ENCODE data around the gene SPART.
"Not testable (repeated sequence)": the region's sequence is repeated elsewhere in the genome, so short reads cannot be mapped to it uniquely, and the experiment has no call there.

SPART gene

GRCh38 chr13:36353001-36353400 is 6.8 kb upstream of the SPART start:
- no peak for DNase-seq (ENCODE audit: low read depth in 2 of 2)

- DNase-seq (ENCODE audit: low read depth in 2 of 2): no peak
Observed at GRCh38 chr13:36352350-36352749, 6.2 kb upstream of the SPART start.

DNA sequence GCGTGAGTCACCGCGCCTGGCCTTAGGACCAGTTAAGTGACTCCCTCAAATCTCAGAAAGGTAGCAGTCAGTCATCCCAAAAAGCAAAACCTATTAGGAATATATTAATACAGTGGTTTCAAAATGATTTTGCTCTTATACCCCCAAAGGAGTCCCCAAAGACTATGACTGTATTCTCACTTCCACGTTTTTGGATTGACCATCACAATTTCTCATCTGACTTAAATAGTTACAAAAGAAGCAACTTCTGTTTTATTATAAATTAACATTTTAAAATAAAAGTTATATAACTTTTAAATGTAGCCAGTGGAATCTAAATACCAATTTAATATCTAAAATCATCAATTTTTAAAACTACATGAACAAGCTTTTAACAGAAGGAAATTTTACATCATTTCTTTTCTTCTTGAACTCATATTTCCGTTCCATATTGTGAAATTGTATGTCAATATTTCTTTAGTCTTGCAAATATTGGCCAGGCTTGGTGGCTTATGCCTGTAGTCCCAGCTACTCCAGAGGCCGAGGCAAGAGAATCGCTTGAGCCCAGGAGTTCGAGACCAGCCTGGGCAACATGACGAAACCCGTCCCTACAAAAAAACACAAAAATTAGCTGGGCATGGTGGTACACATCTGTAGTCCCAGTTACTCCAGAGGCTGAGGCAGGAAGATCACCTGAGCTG is 1.5 kb upstream of the SPART start:
- no peak for DNase-seq (ENCODE audit: low read depth in 2 of 2)

DNA sequence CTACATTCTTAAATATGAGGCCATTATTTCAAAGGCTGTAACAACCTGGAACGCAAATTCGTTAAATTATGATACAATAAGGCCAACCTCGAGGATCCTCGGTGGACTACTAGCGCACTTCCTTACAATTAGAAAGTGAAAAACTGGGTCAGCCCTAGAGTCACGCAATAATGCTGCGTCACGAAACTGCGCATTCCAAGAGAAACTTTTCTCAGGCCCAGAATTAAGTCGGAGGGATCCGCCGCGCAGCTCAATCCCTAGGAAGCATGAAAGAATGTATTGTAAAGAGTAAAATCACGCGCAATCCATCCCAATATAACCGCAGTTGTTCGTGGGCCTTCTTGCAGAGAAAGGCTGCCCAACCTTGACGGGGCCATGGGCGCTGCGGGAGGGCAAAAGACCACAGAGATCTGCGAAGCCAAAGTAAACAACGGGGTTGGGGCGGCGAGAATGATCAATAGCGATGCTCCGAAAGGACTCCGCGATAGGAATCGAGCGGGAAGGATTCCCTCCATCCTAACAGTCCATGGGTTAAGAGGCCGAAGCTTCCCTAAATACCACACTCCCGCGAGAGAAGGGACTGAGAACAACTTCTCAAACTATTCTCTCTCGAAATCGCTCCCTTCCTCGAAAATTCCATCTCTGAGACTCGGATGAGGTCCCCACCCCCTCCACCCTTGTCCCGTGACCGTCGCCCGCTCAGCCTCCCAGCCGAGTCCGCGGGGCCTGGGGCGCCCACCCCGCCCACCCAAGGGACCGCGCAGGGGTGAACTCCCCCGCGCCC is 564 bp downstream of the SPART start:
- DNase-seq (ENCODE audit: low read depth in 2 of 2): peak in 1 of 2 donors; percentile 5

GRCh38 chr13:36344886-36345437 is 1.2 kb downstream of the SPART start:
- DNase-seq (ENCODE audit: low read depth in 2 of 2): no peak

GRCh38 chr13:36344173-36344572 is 2.0 kb downstream of the SPART start:
- no peak for DNase-seq (ENCODE audit: low read depth in 2 of 2)

GRCh38 chr13:36343766-36344165 is 2.4 kb downstream of the SPART start:
- no peak for DNase-seq (ENCODE audit: low read depth in 2 of 2)

GRCh38 chr13:36342715-36343114 is 3.5 kb downstream of the SPART start:
- no peak for DNase-seq (ENCODE audit: low read depth in 2 of 2)

GRCh38 chr13:36341718-36342117 is 4.5 kb downstream of the SPART start:
- DNase-seq (ENCODE audit: low read depth in 2 of 2): no peak

GRCh38 chr13:36339600-36340155 is 6.5 kb downstream of the SPART start:
- no peak for DNase-seq (ENCODE audit: low read depth in 2 of 2)

- no peak for DNase-seq (ENCODE audit: low read depth in 2 of 2)
Observed at GRCh38 chr13:36337938-36338641, 8.1 kb downstream of the SPART start.

DNA sequence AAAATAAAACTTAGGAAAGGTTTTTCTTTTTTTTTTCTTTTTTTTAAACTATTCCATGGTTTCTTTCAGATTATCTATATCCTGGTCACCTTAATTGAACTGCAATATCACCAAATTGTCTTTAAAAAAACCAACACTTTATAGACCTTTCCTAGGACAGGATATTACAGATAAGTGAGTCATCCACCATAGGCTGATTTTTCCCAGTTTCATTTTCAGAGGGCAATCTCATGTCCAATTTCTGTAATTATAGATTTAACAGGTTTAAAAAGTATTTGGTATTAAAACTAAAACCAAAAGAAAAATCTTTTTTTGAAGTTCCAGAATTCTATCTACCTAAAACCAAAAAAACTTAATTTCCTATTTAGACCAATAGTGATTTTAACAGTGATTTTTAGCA is 13.2 kb downstream of the SPART start:
- DNase-seq (ENCODE audit: low read depth in 2 of 2): no peak

DNA sequence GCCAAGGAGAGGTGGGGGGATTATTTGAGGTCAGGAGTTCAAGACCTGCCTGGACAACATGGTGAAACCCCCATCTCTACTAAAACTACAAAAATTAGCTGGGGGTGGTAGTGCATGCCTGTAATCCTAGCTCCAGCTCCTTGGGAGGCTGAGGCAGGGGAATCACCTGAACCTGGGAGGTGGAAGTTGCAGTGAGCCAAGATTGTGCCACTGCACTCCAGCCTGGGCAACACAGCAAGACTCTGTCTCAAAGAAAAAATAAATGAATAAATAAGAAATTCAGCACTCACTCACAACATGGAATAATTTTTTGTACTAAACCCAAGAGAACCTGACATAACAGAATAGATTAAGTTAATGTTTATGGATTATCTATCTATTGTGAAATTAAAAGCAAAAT is 13.9 kb downstream of the SPART start:
- DNase-seq (ENCODE audit: low read depth in 2 of 2): not testable (repeated sequence)

- no peak for DNase-seq (ENCODE audit: low read depth in 2 of 2)
Observed at GRCh38 chr13:36331280-36331679, 14.9 kb downstream of the SPART start.

DNA sequence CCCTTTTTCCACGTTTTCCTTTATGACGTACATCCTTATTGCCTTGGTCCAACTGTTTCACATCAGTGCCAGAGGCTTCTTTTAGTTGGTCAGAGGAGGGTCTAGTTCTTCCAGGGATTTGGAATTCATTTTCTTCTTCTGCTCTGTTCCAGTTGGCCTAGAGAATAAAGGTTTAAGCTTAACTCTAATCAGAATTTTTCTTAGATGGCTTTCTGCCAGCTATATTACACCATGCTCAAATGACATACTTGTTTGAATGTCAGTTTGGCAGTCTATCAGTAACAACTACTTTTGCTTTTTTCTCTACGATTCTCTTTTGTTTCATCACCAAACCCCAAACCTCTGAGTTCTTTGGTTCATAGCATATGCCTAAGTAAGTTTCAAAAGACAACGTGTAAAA is 16.8 kb downstream of the SPART start:
- no peak for DNase-seq (ENCODE audit: low read depth in 2 of 2)

GRCh38 chr13:36328821-36329220 is 17.4 kb downstream of the SPART start:
- no peak for DNase-seq (ENCODE audit: low read depth in 2 of 2)

- DNase-seq (ENCODE audit: low read depth in 2 of 2): no peak
Observed at GRCh38 chr13:36325912-36326311, 20.3 kb downstream of the SPART start.

DNA sequence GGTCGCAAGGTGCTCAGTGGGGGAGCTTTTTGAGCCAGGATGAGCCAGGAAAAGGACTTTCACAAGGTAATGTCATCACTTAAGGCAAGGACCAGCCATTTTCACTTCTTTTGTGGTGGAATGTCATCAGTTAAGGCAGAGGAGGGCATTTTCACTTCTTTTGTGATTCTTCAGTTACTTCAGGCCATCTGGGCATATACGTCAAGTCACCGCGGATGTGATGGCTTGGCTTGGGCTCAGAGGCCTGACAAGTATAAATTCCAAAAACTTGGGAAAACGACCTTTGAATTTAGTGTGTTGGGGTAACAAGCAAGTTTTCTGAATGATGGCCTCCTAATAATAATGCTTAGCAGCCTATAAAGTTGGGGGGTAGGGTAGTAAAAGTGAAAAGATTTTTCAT is 21.3 kb downstream of the SPART start:
- not testable (repeated sequence) for DNase-seq (ENCODE audit: low read depth in 2 of 2)

GRCh38 chr13:36323951-36324566 is 22.1 kb downstream of the SPART start:
- no peak for DNase-seq (ENCODE audit: low read depth in 2 of 2)

GRCh38 chr13:36323408-36323807 is 22.8 kb downstream of the SPART start:
- no peak for DNase-seq (ENCODE audit: low read depth in 2 of 2)

DNA sequence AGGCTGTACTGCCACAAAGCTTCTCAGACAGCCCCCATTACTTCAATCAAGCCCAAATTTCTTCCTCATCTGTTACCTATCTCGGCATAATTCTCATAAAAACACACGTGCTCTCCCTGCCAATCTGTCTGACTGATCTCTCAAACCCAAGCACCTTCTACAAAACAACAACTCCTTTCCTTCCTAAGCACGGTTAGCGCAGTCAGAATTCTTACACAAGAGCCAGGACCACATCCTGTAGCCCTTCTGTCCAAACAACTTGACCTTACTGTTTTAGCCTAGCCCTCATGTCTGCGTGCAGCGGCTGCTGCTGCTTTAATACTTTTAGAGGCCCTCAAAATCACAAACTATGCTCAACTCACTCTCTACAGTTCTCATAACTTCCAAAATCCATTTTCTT is 26.4 kb downstream of the SPART start:
- not testable (repeated sequence) for DNase-seq (ENCODE audit: low read depth in 2 of 2)
